K562 (cell line): ENCODE results near the gene CAPN3.

Experiments used
- CHD2 ChIP-seq: IDR thresholded peaks from 2 replicates; pipeline ENCODE4 v1.6.1; 2011; ENCODE audit warnings: low read depth, low read length
- NFIC ChIP-seq: fragments of 450-650 bp; IDR thresholded peaks from 2 replicates; pipeline ENCODE4 v1.6.1; 2017; ENCODE audit warnings: mild to moderate bottlenecking, inconsistent platforms

DNA sequence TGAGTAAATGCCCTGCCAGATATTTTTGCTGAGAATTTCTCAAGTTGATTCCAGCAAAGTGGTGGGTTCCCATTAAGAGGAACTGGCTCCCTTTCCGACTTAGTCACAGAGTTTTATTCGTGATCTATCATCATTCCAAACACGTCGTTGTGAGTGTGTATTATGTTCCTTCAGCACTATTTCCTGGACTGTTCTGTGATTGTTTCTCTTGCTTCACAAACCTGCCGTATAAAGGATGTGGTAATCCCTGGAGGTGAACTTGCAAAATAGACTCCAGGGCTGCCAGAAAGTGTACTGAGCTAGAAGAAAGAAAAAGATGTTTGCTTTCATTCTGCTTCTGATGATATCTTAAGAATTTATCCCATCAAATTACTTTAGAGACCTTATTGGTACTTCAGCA is 14.5 kb upstream of the CAPN3 start:
- TF ChIP-seq CHD2 (no peak), NFIC (no peak)
